ENCODE data around the gene CAPN8.

The CAPN8 gene

DNA sequence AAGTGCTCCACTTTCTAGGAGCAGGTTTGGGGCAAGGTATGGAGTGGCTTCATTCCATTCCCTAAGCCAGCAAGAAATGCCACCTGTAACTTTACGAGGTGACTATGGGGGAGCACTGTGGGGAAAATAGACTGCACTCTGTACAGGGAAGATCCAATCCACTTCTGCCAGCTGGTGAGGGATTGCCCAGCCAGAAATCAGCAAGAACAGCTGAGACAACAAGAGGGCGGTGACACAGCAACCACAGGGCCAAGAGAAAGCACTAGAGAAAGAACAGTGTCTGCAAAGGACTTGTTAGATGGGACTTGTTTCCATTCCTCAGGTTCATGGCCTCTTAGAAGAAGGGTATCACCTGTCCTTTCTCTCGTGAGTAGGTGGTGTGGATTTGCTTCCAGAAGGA lies 19.6 kb downstream of the CAPN8 start:
- no peak for DNase-seq
- H3K9me3 ChIP-seq: no peaks in the 10 kb centered on the region
- TF ChIP-seq, protein P1, sequence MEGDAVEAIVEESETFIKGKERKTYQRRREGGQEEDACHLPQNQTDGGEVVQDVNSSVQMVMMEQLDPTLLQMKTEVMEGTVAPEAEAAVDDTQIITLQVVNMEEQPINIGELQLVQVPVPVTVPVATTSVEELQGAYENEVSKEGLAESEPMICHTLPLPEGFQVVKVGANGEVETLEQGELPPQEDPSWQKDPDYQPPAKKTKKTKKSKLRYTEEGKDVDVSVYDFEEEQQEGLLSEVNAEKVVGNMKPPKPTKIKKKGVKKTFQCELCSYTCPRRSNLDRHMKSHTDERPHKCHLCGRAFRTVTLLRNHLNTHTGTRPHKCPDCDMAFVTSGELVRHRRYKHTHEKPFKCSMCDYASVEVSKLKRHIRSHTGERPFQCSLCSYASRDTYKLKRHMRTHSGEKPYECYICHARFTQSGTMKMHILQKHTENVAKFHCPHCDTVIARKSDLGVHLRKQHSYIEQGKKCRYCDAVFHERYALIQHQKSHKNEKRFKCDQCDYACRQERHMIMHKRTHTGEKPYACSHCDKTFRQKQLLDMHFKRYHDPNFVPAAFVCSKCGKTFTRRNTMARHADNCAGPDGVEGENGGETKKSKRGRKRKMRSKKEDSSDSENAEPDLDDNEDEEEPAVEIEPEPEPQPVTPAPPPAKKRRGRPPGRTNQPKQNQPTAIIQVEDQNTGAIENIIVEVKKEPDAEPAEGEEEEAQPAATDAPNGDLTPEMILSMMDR (IDR thresholded peaks at IDR 0.05; ENCODE audit: low read depth, low read length): no peak
- no peaks in the 10 kb centered on the region for H3K4me1 ChIP-seq
- peaks cover 24% of the 10 kb centered on the region for H3K27me3 ChIP-seq
- no peak overlapping the region for H3K4me3 ChIP-seq (ENCODE audit: low read depth, low read length)
- no peaks in the 10 kb centered on the region for H3K36me3 ChIP-seq

DNA sequence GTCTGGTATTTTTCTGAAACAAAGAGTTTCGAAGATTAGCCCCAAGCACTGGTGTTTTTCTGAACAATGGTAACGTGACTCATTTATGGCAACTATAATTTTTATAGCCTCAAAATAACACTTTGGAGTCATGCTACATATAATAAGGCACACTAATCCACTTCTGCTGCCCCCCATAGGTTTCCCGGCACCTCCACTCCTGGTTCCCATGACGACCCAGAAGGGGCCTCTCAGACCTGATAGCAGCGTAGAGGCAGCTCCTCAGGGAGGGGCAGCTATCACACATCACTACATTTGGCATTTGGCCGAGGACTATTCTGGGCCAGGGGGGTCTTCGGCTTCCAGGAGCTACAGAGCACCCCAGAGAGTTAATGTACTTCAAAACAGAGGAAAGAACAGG lies 23.3 kb downstream of the CAPN8 start:
- TF ChIP-seq, protein P1 (IDR thresholded peaks at IDR 0.05; ENCODE audit: low read depth, low read length): no peak
- Histone ChIP-seq H3K4me1 (no peaks in the 10 kb centered on the region), H3K9me3 (no peaks in the 10 kb centered on the region), H3K4me3 (ENCODE audit: low read depth, low read length) (no peak overlapping the region), H3K36me3 (no peaks in the 10 kb centered on the region), H3K27me3 (peaks cover 37% of the 10 kb centered on the region)
- DNase-seq: no peak

DNA sequence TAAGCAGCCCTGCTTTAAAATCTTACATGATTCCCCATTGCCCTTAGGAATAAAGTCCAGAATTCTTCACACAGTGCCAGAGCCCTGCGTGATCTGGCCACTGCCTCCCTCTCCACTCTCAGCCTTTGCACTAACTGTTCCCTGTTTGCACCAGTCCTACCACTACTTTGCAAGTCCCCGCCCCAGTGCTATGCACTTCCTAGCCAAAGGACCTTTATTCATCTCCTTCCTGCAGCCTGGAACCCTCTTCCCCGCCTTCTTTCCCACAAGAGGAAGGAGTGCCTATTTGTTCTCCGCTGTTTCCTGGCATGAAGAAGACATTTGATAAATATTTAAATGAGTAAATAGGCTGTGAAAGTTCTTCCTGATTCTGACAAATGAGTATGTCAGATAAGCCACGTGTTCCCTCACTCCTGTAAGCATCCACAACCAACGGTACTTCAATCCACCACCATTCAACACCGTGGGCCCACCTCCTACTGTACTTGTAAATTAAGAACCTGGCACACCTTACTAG lies 23.9 kb downstream of the CAPN8 start:
- Histone ChIP-seq H3K4me3 (ENCODE audit: low read depth, low read length) (no peak overlapping the region), H3K27me3 (peaks cover 34% of the 10 kb centered on the region), H3K4me1 (no peaks in the 10 kb centered on the region), H3K36me3 (no peaks in the 10 kb centered on the region), H3K9me3 (no peaks in the 10 kb centered on the region)
- TF ChIP-seq, protein P1 (IDR thresholded peaks at IDR 0.05; ENCODE audit: low read depth, low read length): no peak
- no peak for DNase-seq

DNA sequence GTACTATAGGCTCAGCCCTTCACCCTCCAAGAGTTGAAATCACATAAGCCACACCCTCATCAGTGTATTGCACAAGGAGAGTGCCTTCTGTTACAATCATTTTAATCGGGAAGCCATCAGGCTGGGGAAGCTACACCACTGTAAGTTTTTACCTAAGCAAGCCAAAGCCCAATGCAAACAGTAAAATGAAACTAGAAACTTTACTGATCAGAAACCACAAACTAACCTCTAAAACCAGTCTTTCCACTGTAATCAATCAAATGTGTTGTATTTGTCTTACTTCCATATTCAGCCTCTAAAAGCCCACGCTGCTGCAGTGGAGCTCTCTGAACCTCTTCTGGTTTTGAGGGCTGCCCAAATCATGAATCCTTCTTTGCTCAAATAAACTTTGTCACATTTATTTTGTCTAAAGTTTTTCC lies 26.2 kb downstream of the CAPN8 start:
- Histone ChIP-seq H3K36me3 (no peaks in the 10 kb centered on the region), H3K9me3 (no peaks in the 10 kb centered on the region), H3K27me3 (peaks cover 34% of the 10 kb centered on the region), H3K4me3 (ENCODE audit: low read depth, low read length) (no peak overlapping the region), H3K4me1 (no peaks in the 10 kb centered on the region)
- TF ChIP-seq, protein P1 (IDR thresholded peaks at IDR 0.05; ENCODE audit: low read depth, low read length): no peak
- no peak for DNase-seq

DNA sequence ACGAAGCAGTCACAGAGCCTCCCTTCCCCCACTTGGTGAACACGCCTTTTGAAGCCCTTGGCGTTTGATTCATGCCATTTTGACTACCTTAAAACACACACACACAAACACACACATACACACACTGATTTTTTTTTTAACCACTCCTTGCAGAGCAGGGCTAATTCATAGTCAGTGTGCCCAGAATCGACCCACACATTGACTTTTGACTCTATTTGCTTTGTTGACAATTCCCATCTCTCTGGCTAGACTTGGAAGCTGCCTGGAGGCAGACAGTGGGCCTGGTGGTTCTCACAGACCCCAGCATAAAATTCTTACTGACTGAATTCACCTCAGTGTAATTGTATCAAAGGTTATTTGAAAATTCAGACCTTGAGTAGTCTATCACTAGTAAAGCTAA lies 30.3 kb downstream of the CAPN8 start:
- Histone ChIP-seq H3K9me3 (no peaks in the 10 kb centered on the region), H3K4me1 (no peaks in the 10 kb centered on the region), H3K4me3 (ENCODE audit: low read depth, low read length) (no peak overlapping the region), H3K27me3 (peaks cover 27% of the 10 kb centered on the region), H3K36me3 (no peaks in the 10 kb centered on the region)
- DNase-seq: no peak
- TF ChIP-seq, protein P1 (IDR thresholded peaks at IDR 0.05; ENCODE audit: low read depth, low read length): no peak

DNA sequence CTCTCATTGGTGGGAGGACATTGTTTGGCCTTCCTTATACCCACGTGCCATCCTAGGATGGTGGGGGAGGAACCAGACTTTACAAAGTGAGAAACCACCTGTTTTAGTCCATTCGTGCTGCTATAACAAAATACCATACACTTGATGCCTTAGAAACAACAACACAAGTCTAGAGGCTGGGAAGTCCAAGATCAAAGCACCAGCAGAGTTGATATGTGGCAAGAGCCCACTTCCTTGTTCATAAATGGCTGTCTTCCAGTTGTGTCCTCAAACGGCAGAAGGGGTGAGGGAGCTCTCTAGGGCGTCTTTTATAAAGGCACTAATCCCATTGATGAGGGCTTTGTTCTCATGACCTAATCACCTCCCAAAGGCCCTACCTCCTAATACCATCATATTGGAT lies 31.1 kb downstream of the CAPN8 start:
- TF ChIP-seq, protein P1 (IDR thresholded peaks at IDR 0.05; ENCODE audit: low read depth, low read length): no peak
- DNase-seq: no peak

More for the DNA sequence above, 31.1 kb downstream of the CAPN8 start:
- Histone ChIP-seq H3K36me3 (no peaks in the 10 kb centered on the region), H3K4me3 (ENCODE audit: low read depth, low read length) (no peak overlapping the region), H3K4me1 (no peaks in the 10 kb centered on the region), H3K27me3 (peaks cover 24% of the 10 kb centered on the region), H3K9me3 (no peaks in the 10 kb centered on the region)

Measured in BE2C (cell line).